ENCODE data around the gene KLHL2. TPM values are rescaled to one million over a fixed set of nuclear protein-coding genes. Genes with fewer than 3 reads are reported as not detected.

Gene KLHL2
- total and polyA plus RNA-seq, 9 of the 15 experiments (the other 6 are each of a cell fraction or from before 2014, with no cell fraction given): 2.5 to 11.3 (median 6.1) TPM

DNA sequence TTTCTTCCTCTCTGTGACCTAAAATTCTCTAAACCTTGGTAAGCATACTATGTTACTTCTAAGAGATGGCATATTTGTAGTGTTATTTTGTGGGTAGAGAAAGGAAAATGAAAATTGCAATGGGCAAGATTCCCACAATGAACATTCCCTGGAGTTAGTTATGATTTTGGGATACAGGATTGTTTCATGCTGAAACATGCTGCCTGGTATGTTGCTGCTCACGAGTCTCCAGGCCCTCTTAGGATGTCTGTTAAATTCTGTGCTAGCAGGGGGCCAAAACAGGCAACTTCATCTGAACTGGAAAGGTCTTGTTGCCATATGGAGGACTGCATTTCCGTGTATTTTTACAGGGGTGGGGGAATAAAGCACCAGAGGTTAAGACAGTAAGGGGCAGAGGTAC is 101.2 kb downstream of the KLHL2 start:
- no peak overlapping the region for H3K4me2 ChIP-seq (ENCODE audit: insufficient read depth, low read length)
- no peak for FAIRE-seq
- intact Hi-C loops (cut with micrococcal nuclease): no loop called here

More for the DNA sequence above, 101.2 kb downstream of the KLHL2 start:
- POLR2A ChIA-PET: no interaction called here
- no peak overlapping the region for H3K27ac ChIP-seq (ENCODE audit: extremely low read depth, low read depth, low read length)
- H3K36me3 ChIP-seq (ENCODE audit: control insufficient read depth, insufficient read depth, low read length): peaks cover 3% of the 10 kb centered on the region; the same call in 1 of the 3 replicates
- ATAC-seq: no peak
- WGBS (ENCODE audit: insufficient coverage, low coverage, missing lambda C conversion rate): 18% methylated on average over 2 of the region's 2 CpGs
- CTCF ChIA-PET (ENCODE audit: low intra/inter-chr PET ratio): no interaction called here
- H4K20me1 ChIP-seq (replicated peaks; ENCODE audit: control insufficient read depth, insufficient read depth, low read length): no peaks in the 10 kb centered on the region
- peaks cover 0 to 3% of the 10 kb centered on the region in 2 experiments; a peak in 2 of 5 replicates for H3K4me1 ChIP-seq (replicated peaks in 1 of 2; ENCODE audit: control insufficient read depth in 2 of 2, insufficient read depth in 2 of 2, low read length in 2 of 2)
- H3K27me3 ChIP-seq (ENCODE audit: control insufficient read depth in 2 of 2, insufficient read depth in 2 of 2, low read length in 2 of 2): no peaks in the 10 kb centered on the region
- TF ChIP-seq, protein P1, sequence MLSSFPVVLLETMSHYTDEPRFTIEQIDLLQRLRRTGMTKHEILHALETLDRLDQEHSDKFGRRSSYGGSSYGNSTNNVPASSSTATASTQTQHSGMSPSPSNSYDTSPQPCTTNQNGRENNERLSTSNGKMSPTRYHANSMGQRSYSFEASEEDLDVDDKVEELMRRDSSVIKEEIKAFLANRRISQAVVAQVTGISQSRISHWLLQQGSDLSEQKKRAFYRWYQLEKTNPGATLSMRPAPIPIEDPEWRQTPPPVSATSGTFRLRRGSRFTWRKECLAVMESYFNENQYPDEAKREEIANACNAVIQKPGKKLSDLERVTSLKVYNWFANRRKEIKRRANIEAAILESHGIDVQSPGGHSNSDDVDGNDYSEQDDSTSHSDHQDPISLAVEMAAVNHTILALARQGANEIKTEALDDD (IDR thresholded peaks at IDR 0.05): no peak
- no peak for TF ChIP-seq ZNF12 (CRISPR knock-in tag; IDR thresholded peaks at IDR 0.05)
- TF ChIP-seq TAL1 (IDR thresholded peaks at IDR 0.05): no peak
- TF ChIP-seq, protein P2, sequence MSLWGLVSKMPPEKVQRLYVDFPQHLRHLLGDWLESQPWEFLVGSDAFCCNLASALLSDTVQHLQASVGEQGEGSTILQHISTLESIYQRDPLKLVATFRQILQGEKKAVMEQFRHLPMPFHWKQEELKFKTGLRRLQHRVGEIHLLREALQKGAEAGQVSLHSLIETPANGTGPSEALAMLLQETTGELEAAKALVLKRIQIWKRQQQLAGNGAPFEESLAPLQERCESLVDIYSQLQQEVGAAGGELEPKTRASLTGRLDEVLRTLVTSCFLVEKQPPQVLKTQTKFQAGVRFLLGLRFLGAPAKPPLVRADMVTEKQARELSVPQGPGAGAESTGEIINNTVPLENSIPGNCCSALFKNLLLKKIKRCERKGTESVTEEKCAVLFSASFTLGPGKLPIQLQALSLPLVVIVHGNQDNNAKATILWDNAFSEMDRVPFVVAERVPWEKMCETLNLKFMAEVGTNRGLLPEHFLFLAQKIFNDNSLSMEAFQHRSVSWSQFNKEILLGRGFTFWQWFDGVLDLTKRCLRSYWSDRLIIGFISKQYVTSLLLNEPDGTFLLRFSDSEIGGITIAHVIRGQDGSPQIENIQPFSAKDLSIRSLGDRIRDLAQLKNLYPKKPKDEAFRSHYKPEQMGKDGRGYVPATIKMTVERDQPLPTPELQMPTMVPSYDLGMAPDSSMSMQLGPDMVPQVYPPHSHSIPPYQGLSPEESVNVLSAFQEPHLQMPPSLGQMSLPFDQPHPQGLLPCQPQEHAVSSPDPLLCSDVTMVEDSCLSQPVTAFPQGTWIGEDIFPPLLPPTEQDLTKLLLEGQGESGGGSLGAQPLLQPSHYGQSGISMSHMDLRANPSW (CRISPR knock-in tag; IDR thresholded peaks at IDR 0.05): no peak
- DNase-seq (ENCODE audit: extremely low read depth in 1 of 4, low spot score in 3 of 4): no peak
- H3K79me2 ChIP-seq (ENCODE audit: control insufficient read depth, insufficient read depth, low read length): no peaks in the 10 kb centered on the region
- H3K4me3 ChIP-seq: no peak overlapping the region
- no peaks in the 10 kb centered on the region for H3K9me1 ChIP-seq (ENCODE audit: control insufficient read depth, insufficient read depth, low read length)
- H3K9ac ChIP-seq (ENCODE audit: insufficient read depth in 1 of 2, low read depth in 2 of 2, low read length in 2 of 2): no peak overlapping the region
- BruUV-seq (replicated peaks): no TSS peak
- no peak overlapping the region for H2AFZ ChIP-seq (ENCODE audit: low read depth, low read length)
- H3K9me3 ChIP-seq (replicated peaks; ENCODE audit: control insufficient read depth, insufficient read depth, low read depth, low read length): no peaks in the 10 kb centered on the region
- in situ Hi-C loops (cut with MboI): no loop called here
